ENCODE results near the gene ETV1.

GRCh38 chr7:13981070-13981469, 8.4 kb downstream of the ETV1 start:
- TF ChIP-seq POLR2A (IDR thresholded peaks at IDR 0.05) (no peak), CTCF (IDR thresholded peaks at IDR 0.05) (no peak), POLR2AphosphoS5 (IDR thresholded peaks at IDR 0.05; ENCODE audit: insufficient read depth in 1 of 2, low read depth in 1 of 2) (peak in 1 of 2 donors; percentile 91)
